Measurements from ENCODE around the gene ANTXR1. TPM values are rescaled to one million over a fixed set of nuclear protein-coding genes. Genes with fewer than 3 reads are reported as not detected.

The ANTXR1 gene
- total and polyA plus RNA-seq, 4 donors, result 45.7 to 65.0 (median 47.7) TPM

GRCh38 chr2:69175790-69176715 is 163.1 kb downstream of the ANTXR1 start:
- peaks cover 14% of the 10 kb centered on the region for H3K4me1 ChIP-seq (ENCODE audit: control insufficient read depth, insufficient read depth, low read length)
- H3K9me3 ChIP-seq (ENCODE audit: control insufficient read depth, insufficient read depth, low read length), result no peaks in the 10 kb centered on the region
- no peaks in the 10 kb centered on the region for H3K27me3 ChIP-seq (ENCODE audit: control insufficient read depth, insufficient read depth, low read length)
- no peak overlapping the region for H3K4me3 ChIP-seq (ENCODE audit: low read depth, low read length)
- no peak overlapping the region for H3K27ac ChIP-seq (ENCODE audit: low read depth, low read length)
- no peak for DNase-seq (ENCODE audit: low read depth in 4 of 6, low spot score in 6 of 6)
- WGBS (ENCODE audit: insufficient coverage), result 60% methylated on average over 1 of the region's 7 CpGs
- H3K36me3 ChIP-seq (ENCODE audit: control insufficient read depth, insufficient read depth, low read length), result peaks cover 8% of the 10 kb centered on the region

GRCh38 chr2:69177063-69177771 is 164.2 kb downstream of the ANTXR1 start:
- peaks cover 14% of the 10 kb centered on the region for H3K4me1 ChIP-seq (ENCODE audit: control insufficient read depth, insufficient read depth, low read length)
- no peaks in the 10 kb centered on the region for H3K9me3 ChIP-seq (ENCODE audit: control insufficient read depth, insufficient read depth, low read length)
- peaks cover 14% of the 10 kb centered on the region for H3K36me3 ChIP-seq (ENCODE audit: control insufficient read depth, insufficient read depth, low read length)
- no peak overlapping the region for H3K4me3 ChIP-seq (ENCODE audit: low read depth, low read length)
- H3K27me3 ChIP-seq (ENCODE audit: control insufficient read depth, insufficient read depth, low read length), result no peaks in the 10 kb centered on the region
- peak overlapping the region; percentile 9 for H3K27ac ChIP-seq (ENCODE audit: low read depth, low read length)
- no peak for DNase-seq (ENCODE audit: low read depth in 4 of 6, low spot score in 6 of 6)
- 60% methylated on average over 13 of the region's 16 CpGs for WGBS (ENCODE audit: insufficient coverage)

- Histone ChIP-seq H3K4me3 (ENCODE audit: low read depth, low read length) (no peak overlapping the region), H3K27ac (ENCODE audit: low read depth, low read length) (peak overlapping the region; percentile 9), H3K27me3 (ENCODE audit: control insufficient read depth, insufficient read depth, low read length) (no peaks in the 10 kb centered on the region), H3K36me3 (ENCODE audit: control insufficient read depth, insufficient read depth, low read length) (peaks cover 16% of the 10 kb centered on the region), H3K4me1 (ENCODE audit: control insufficient read depth, insufficient read depth, low read length) (peaks cover 14% of the 10 kb centered on the region), H3K9me3 (ENCODE audit: control insufficient read depth, insufficient read depth, low read length) (no peaks in the 10 kb centered on the region)
- 31% methylated on average over 16 of the region's 20 CpGs for WGBS (ENCODE audit: insufficient coverage)
- peak in 1 of 6 donors; percentile 45 for DNase-seq (ENCODE audit: low read depth in 4 of 6, low spot score in 6 of 6)
Measured at GRCh38 chr2:69177785-69178636, 165.0 kb downstream of the ANTXR1 start.

- 100% methylated on average over 1 of the region's 3 CpGs for WGBS (ENCODE audit: insufficient coverage)
- H3K4me3 ChIP-seq (ENCODE audit: low read depth, low read length), result no peak overlapping the region
- no peak overlapping the region for H3K27ac ChIP-seq (ENCODE audit: low read depth, low read length)
- H3K36me3 ChIP-seq (ENCODE audit: control insufficient read depth, insufficient read depth, low read length), result peaks cover 22% of the 10 kb centered on the region
- DNase-seq (ENCODE audit: low read depth in 4 of 6, low spot score in 6 of 6), result no peak
- H3K27me3 ChIP-seq (ENCODE audit: control insufficient read depth, insufficient read depth, low read length), result no peaks in the 10 kb centered on the region
- peaks cover 14% of the 10 kb centered on the region for H3K4me1 ChIP-seq (ENCODE audit: control insufficient read depth, insufficient read depth, low read length)
- no peaks in the 10 kb centered on the region for H3K9me3 ChIP-seq (ENCODE audit: control insufficient read depth, insufficient read depth, low read length)
Measured at GRCh38 chr2:69178756-69179155, 165.8 kb downstream of the ANTXR1 start.

GRCh38 chr2:69180227-69180626 is 167.2 kb downstream of the ANTXR1 start:
- H3K4me1 ChIP-seq (ENCODE audit: control insufficient read depth, insufficient read depth, low read length), result peaks cover 14% of the 10 kb centered on the region
- no peaks in the 10 kb centered on the region for H3K9me3 ChIP-seq (ENCODE audit: control insufficient read depth, insufficient read depth, low read length)
- no peak overlapping the region for H3K4me3 ChIP-seq (ENCODE audit: low read depth, low read length)
- H3K36me3 ChIP-seq (ENCODE audit: control insufficient read depth, insufficient read depth, low read length), result peaks cover 24% of the 10 kb centered on the region
- H3K27ac ChIP-seq (ENCODE audit: low read depth, low read length), result no peak overlapping the region
- DNase-seq (ENCODE audit: low read depth in 4 of 6, low spot score in 6 of 6), result no peak
- WGBS (ENCODE audit: insufficient coverage), result 100% methylated on average over 1 of the region's 1 CpG
- no peaks in the 10 kb centered on the region for H3K27me3 ChIP-seq (ENCODE audit: control insufficient read depth, insufficient read depth, low read length)

- WGBS (ENCODE audit: insufficient coverage), result 100% methylated on average over 1 of the region's 1 CpG
- Histone ChIP-seq H3K9me3 (ENCODE audit: control insufficient read depth, insufficient read depth, low read length) (no peaks in the 10 kb centered on the region), H3K27ac (ENCODE audit: low read depth, low read length) (no peak overlapping the region), H3K36me3 (ENCODE audit: control insufficient read depth, insufficient read depth, low read length) (peaks cover 24% of the 10 kb centered on the region), H3K4me1 (ENCODE audit: control insufficient read depth, insufficient read depth, low read length) (peaks cover 14% of the 10 kb centered on the region), H3K4me3 (ENCODE audit: low read depth, low read length) (no peak overlapping the region), H3K27me3 (ENCODE audit: control insufficient read depth, insufficient read depth, low read length) (no peaks in the 10 kb centered on the region)
- DNase-seq (ENCODE audit: low read depth in 4 of 6, low spot score in 6 of 6), result no peak
Measured at GRCh38 chr2:69180974-69181373, 168.0 kb downstream of the ANTXR1 start.

- no peak for DNase-seq (ENCODE audit: low read depth in 4 of 6, low spot score in 6 of 6)
- H3K36me3 ChIP-seq (ENCODE audit: control insufficient read depth, insufficient read depth, low read length), result peaks cover 24% of the 10 kb centered on the region
- WGBS (ENCODE audit: insufficient coverage), result 87% methylated on average over 11 of the region's 13 CpGs
- no peak overlapping the region for H3K4me3 ChIP-seq (ENCODE audit: low read depth, low read length)
- peaks cover 14% of the 10 kb centered on the region for H3K4me1 ChIP-seq (ENCODE audit: control insufficient read depth, insufficient read depth, low read length)
- H3K27me3 ChIP-seq (ENCODE audit: control insufficient read depth, insufficient read depth, low read length), result no peaks in the 10 kb centered on the region
- no peak overlapping the region for H3K27ac ChIP-seq (ENCODE audit: low read depth, low read length)
- H3K9me3 ChIP-seq (ENCODE audit: control insufficient read depth, insufficient read depth, low read length), result no peaks in the 10 kb centered on the region
Measured at GRCh38 chr2:69181806-69182427, 168.9 kb downstream of the ANTXR1 start.

GRCh38 chr2:69183659-69184058 is 170.7 kb downstream of the ANTXR1 start:
- Histone ChIP-seq H3K27ac (ENCODE audit: low read depth, low read length) (no peak overlapping the region), H3K36me3 (ENCODE audit: control insufficient read depth, insufficient read depth, low read length) (peaks cover 20% of the 10 kb centered on the region), H3K4me1 (ENCODE audit: control insufficient read depth, insufficient read depth, low read length) (no peaks in the 10 kb centered on the region), H3K4me3 (ENCODE audit: low read depth, low read length) (no peak overlapping the region), H3K27me3 (ENCODE audit: control insufficient read depth, insufficient read depth, low read length) (no peaks in the 10 kb centered on the region), H3K9me3 (ENCODE audit: control insufficient read depth, insufficient read depth, low read length) (no peaks in the 10 kb centered on the region)
- DNase-seq (ENCODE audit: low read depth in 4 of 6, low spot score in 6 of 6), result no peak
- WGBS (ENCODE audit: insufficient coverage), result 100% methylated on average over 2 of the region's 2 CpGs

GRCh38 chr2:69184224-69184623 is 171.2 kb downstream of the ANTXR1 start:
- no peaks in the 10 kb centered on the region for H3K27me3 ChIP-seq (ENCODE audit: control insufficient read depth, insufficient read depth, low read length)
- DNase-seq (ENCODE audit: low read depth in 4 of 6, low spot score in 6 of 6), result no peak
- no peak overlapping the region for H3K4me3 ChIP-seq (ENCODE audit: low read depth, low read length)
- H3K27ac ChIP-seq (ENCODE audit: low read depth, low read length), result no peak overlapping the region
- H3K9me3 ChIP-seq (ENCODE audit: control insufficient read depth, insufficient read depth, low read length), result no peaks in the 10 kb centered on the region
- H3K36me3 ChIP-seq (ENCODE audit: control insufficient read depth, insufficient read depth, low read length), result peaks cover 20% of the 10 kb centered on the region
- H3K4me1 ChIP-seq (ENCODE audit: control insufficient read depth, insufficient read depth, low read length), result no peaks in the 10 kb centered on the region
- WGBS (ENCODE audit: insufficient coverage), result 73% methylated on average over 3 of the region's 5 CpGs

Data from spinal cord (tissue), 10 donors.